Amniotic stem cell (primary cell): ENCODE results near the gene ACTN1.

Experiments used
- DNase-seq: peaks from one replicate; lab custom pipeline; 2025; lab: John Stamatoyannopoulos, UW

Gene ACTN1

DNA sequence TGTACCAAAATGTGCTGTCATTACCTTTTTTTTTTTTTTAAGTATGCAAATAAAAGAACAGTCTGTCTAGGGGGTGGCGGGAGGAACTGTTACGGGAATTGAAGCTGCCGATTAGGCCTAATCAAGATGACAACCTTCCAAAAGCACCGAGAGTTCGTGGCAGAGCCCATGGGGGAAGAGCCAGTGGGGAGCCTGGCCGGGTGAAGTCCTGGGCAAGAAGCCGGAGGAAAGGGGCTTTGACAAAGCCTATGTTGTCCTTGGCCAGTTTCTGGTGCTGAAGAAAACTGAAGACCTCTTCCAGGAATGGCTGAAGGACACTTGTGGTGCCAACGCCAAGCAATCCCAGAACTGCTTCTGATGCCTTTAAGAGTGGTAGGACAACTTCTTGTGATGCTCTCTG lies 42.6 kb downstream of the ACTN1 start:
- DNase-seq = no peak

DNA sequence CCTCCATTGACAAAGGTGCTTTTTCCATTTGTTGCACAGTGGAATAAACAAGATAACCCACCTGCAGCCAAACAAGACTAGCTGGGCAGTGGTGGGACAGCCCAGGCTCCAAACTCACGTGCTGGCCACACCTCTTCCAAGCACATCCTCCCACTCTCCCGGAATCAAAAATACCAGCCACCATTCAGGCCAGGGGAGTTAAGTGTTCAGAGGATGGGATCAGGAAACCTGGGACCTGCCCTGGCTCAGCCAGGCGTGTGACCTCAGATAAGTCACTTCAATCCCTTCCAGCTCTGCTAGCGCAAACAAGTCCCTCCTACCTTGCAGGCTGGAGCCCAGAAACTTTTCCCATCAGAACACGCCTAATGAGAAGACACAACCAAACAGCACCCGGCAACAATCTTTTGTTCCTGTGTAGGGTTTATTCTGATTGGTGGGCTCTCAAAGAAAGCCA lies 43.3 kb downstream of the ACTN1 start:
- DNase-seq = no peak

DNA sequence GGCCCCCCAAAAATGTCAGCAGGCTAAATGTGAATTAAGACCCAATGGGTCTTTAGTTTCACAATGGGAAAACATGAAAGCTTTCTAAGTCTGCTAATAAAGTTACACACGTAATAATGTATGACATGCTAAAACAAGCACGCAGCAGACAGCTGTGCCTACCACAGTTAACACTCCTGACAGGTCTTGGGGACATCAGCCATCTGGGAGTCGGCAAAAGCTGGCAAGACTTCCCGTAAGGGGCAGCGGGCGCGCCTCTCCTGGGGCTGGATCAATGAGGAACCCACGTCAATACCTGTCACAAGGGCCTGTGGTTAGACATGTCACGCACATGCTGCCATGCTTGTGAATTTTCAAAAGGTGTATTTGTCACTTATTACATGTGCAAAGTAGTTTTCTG lies 45.0 kb downstream of the ACTN1 start:
- no peak for DNase-seq

DNA sequence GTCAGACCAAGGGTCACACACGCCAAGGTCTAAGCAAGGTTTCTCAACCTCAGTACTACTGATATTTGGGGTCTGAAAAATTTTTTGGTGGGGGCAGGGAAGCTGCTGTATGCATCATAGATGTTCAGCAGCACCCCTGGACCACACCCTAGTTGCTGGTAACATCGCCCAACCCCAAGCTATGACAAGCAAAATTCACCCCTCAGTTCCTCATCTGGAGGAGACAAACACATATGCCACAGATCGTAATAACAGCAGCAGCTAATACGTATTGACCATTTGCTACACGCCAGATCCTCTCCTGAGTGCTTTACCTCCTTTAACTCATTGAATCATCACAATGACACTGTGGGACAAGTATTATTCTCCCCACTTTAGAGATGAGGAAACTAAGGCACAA lies 46.4 kb downstream of the ACTN1 start:
- DNase-seq = no peak

DNA sequence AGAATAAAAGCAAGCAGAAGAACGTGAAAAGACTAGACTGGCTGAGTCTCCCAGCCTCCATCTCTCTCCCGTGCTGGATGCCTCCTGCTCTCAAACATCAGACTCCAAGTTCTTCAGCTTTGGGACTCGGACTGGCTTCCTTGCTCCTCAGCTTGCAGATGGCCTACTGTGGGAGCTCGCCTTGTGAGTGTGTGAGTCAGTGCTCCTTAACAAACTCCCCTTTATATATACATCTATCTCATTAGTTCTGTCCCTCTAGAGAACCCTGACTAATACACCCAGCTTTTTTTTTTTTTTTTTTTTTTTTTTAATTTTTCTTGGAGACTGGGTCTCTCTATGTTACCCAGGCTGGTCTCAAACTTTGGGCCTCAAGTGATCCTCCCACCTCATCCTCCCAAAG lies 46.9 kb downstream of the ACTN1 start:
- no peak for DNase-seq

DNA sequence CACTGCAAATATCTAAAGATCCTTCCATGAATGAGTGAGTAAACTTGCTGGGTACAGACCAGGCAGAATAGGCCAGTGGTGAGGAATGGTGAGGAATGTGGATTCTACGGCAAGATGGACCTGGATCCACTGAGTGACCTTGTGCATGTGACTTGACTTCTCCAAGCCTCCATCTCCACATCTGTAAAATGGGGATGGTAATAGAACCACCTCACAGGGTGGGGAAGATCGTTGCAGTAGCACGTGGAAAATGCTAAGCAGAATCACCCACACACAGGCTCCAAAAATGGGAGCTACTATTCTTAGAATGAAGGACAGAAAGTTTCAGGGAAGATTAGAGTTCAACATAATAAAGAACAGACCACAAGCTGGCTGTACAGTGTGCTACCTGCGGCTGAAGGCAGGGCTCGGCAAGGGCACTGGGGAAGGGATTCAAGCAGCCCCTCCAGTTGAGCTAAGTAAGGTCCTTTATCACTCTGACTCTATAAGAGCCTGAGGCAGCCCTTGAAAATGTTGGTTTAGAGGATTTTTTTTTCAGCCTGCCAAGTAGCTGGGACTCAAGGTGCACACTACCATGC lies 47.5 kb downstream of the ACTN1 start:
- no peak for DNase-seq

DNA sequence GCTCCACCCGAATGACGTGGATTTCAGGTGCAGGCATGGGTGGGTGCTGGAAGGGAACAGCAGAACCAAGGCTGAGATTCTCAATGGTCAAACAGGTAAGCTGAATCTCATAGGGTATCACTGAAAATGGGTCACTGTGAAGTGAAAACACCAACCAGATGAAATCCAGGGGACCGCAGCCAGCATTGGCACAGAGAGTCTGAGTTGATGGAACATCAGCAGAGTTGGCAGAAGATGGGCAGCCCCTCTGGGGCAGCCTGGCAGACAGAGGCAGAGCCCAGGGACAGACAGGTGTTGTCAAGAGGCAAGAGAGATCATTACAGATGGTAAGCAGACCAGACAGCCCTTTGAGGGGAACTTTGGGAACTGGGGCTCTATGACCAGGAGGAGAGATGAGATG lies 48.0 kb downstream of the ACTN1 start:
- no peak for DNase-seq

DNA sequence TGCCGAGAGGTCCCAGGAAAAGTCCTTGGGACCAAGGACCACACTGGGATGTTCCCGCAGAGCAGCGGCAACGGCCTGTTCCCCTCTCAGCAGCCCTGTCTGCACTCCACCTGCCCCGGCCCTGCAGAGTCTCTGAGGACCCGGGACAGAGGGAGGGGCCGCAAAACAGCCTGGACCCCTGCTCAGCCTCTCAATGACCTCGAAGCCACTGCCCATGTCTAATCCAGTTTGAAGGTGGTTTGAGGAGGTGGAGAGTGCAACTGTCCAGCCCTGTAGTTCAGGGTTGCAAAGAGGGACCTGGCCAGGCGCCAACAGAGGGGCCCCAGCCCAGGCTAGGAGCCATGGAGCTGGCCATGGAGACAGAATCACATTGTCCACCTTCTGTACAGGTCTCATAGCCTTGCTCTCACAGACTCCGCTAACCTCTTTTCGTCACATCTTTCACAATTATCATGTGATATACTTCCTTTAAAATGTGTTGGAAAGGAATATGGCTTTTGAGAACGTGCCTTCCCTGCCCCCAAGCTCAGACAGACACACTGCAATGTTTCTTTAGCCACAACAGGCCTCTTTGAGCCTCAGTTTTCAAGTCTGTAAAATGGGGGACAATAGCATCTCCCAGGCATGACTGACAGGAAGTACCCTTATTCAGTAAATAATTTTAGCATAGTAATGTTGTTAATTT lies 49.3 kb downstream of the ACTN1 start:
- no peak for DNase-seq

DNA sequence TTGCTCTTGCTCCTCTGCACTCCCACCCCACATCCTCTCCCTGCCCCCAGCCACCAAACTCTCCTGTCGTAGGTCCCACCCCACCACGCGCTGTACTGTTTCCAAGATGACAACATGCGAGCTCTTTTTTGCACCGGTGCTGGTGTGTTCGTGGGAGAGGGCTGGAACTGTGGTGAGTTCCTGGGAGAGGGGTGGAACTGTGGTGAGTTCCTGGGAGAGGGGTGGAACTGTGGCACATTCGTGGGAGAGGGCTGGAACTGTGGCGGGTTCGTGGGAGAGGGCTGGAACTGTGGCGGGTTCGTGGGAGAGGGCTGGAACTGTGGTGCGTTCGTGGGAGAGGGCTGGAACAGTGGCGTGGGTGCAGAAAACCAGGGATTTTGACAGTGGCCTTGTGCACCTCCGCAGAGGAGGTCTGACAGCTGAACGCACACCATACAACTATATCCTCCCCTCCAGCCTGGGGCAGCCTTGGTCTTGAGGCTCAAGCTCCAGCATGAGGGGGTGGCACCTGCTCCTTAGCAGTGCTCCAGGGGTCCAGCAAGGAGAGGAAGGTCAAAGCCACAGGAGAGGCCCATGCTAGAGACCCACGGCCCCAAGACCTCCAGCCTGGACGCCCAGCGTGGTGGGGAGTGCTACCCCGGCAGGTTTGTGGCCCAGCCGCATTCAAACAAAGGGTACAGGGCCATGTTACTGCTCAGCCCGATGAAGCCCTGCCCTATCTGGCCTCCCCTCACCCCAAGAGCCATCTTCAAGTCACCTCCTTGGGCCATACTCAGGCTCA lies 50.1 kb downstream of the ACTN1 start:
- no peak for DNase-seq

DNA sequence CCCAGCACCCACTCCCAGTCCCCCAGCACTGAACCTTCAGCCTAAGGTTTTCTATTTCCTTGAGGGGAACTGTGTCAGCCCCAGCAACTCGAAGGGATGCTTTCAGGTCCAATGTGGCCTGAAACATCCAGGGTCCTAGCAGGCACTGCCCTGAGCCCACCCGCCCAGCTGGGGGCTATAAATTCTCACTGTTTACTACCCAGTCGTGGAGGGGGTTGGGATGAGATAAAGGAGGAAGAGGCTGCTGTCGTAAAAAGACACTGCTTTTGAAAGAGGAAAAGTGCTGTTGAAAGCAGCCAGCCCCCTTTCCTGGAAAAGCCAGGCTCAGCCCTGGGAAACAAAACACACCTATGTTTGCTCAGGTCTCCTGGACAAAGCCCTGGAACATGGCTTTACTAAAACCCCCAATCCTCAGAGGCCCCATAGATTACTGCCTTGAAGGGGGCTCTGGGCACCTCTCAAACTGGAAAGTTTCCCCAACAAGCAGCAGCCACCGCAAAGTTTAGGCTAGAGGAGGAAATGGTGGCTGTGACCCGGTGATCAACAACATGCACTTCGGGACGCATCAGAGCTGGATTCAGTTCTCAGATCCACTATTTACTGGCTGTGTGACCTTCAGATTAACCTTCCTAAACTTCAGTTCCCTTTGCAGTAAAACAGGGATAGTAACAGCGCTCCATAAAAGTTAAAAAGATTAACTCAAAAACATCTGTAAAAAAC lies 51.0 kb downstream of the ACTN1 start:
- DNase-seq = no peak

DNA sequence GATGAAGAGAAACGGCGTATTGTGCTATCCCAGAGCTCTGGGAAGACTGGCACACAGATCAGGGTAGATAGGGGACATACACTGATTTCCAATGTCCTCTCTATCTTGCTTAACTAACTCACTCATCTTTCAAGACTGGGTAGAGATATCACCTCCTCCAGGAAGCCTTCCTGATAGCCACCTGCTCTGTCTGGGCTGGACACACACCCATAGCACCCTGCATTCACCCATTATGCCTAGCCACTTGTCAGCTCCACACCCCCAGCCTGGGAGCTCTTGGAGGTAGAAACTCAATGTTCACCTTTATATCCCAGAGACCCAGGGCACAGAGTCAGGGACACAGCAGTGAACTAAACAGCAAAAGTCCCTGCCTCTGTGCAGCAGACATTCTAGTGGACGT lies 52.0 kb downstream of the ACTN1 start:
- no peak for DNase-seq

DNA sequence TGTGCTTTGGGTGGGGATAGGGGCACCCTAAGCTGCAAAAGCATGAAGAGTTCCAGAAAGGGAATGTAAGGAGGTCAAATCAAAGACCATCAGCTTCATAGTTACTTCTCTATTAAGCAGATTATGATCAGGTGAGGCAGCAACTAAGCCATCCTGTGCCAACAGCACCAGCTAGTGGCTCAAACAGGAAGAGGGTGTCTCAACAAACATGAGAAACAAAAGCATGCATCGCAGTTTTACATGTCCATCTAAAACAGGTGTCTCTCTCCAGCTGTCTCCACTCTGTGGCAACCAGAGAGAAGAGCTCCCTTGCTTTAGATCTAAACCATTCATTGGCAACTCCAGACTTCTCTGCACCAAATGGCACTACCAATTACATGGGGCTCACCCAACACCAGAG lies 52.9 kb downstream of the ACTN1 start:
- no peak for DNase-seq

DNA sequence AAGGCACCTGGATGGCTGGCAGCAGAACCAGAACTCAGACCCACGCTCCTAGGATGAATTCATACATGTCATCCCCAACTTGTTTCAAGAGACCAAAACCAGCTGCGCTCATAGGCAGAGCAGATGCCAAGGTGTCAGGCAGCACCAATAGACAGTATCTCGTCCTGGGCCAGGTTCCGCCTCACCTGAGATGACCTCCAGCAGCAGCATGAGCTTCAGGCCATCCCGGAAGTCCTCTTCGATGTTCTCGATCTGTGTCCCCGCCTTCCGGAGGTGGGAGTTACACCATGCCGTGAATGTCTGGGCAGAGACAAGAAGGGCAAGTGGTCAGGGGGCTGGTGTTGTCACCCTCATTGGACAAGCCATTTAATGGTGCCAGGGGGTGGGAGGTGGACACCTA lies 53.7 kb downstream of the ACTN1 start:
- no peak for DNase-seq

DNA sequence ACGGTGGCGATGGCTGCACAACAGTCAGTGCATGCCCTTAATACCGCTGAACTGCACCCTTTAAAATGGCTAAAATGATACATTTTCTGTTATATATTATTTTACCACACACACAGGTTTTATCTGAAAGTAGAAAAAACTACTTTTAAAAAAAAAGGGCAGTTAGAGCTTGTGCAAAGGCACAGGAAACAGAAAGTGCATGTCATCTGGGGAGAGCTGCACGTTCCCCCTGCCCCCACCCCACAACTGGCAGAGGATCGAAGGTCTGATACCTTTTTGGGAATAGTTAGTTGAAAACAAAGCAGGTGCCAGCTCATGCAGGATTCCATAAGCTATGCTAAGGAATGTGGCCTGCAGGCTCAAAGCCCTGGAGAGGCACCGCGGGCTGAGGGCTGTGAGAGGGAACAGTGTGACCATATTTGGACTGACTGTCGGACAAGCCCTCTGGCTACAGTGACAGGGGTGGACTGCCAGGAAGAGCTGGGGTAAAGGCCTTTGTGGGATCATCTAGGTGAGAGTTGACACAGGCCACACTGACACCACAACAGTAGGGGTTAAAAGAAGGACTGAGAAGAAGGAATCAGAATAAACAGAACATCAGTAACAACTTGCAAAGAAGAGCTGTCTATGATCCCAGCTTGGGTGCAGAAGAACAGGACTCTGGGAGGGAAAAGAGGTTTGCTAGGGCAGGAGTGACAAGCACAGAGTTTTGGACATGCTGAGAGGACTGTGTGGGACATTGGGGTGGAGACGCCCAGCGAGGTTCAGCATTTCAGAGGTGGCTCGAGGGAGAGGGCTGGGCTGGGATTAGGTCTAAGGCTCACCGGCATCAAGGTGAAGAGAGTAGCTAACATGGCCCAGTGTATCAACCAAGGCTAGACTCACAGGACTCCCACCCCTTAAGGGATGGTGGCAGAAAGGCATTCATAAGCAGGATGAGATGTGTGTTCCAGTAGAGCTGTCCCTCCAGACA lies 54.6 kb downstream of the ACTN1 start:
- DNase-seq = peak; percentile 15

DNA sequence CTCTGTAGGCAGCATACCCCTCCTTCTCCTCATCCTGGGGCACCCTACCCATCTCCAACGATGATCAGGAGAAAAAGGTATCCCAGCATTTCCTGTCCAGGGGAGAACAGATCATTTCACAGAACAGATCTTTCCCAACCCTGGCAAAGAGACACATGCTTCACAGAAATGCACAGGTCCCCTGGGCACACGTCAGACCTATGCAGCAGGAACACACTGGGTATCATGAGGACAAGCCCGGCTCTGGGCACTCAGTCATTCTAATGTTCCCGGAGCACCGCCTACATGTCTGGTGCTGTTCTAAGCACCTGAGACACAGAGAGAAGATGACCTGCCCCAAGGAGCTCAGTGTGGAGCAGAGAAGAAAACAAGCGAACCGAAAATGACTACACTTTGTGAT lies 56.2 kb downstream of the ACTN1 start:
- no peak for DNase-seq

DNA sequence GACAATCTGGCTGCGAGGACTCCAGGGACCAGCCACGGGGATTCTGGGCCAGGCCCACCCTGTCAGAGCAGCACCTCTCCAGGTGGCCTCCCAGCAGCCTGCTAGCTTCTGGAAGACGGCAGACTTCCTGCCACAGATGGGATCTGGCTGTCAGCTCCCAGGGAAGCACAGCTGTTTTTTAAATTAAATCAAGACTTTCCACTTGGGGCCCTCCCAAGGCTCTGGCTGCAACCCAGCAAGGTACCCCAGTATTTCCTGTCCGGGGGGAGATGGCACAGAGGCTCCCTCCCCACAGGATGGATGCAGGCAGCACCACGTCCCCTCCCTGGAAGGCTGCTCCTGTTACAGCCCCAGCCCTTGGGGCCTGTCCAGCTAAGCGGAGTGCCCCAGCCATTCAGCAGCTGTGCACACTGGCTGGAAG lies 56.9 kb downstream of the ACTN1 start:
- no peak for DNase-seq

DNA sequence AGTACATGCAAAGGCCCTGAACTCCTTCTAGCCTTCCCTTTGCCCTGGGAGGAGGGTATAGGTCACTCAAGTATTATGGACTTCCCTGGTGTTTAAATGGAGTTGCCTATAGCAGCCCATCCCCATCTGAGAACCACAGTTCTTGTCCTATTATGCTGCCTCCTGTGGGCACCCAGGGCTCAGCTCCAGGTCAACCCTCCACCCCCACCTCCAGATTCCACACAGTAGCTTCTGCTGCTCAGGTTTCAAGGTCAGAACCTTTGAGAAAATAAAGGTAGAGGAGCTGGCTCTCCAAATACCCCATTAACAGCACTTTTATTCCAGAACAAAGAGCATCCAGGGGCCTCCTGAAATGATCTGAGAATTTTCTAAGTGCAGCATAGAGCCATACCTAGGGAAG lies 57.4 kb downstream of the ACTN1 start:
- no peak for DNase-seq

DNA sequence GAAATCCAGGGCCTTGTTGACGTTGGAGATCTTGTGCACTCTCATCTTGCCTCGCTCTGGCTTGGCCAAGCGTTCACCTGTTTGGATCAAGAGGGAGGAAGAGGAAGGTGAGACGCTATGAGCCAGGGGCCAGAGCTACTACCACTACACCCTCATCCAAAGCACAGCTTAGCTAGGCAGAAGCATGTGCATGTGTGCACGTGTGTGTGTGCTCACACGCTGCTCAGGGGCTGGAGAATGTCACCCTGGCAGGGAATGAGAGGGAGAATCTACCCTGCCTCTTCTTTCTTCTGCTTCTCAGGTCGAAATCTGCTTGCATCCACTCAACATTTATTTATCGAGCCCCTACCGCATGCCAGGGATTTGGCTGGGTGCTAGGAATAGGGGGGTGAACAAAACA lies 58.1 kb downstream of the ACTN1 start:
- no peak for DNase-seq

DNA sequence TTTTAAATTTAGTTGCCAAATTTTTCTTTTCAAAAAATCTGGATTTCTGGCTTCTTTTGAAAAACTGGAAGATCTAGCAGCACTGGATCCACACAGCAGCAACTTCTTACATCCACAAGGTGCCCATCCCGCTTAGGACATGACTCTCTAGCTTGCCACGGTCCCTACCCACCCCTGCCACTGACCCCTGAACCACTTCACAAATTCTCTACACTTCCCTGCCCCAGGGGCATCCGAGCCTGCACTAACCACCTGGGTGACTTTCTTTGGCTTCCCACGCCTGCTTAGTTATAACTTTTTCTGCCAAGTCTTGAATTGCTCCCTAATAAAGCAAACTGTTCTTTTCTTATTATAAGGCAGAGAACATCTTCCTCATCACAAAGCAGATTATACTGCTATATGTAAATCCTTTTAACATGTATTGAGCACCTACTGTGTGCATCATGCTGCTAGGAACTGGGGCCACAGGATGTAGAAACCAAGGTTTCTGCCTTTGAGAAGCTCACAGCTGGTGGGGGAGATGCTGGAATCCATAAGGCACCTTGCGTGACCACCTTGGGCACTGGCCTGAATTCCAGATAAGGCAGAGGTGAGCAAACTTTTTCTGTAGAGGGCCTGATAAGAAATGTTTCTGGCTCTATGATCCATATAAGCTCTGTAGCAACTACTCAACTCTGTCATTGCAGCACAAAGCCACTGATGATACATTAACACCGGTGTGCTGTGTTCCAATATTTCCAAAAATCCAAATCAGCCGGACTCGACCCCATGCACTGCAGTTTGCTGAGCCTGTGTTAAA lies 59.8 kb downstream of the ACTN1 start:
- DNase-seq = no peak

DNA sequence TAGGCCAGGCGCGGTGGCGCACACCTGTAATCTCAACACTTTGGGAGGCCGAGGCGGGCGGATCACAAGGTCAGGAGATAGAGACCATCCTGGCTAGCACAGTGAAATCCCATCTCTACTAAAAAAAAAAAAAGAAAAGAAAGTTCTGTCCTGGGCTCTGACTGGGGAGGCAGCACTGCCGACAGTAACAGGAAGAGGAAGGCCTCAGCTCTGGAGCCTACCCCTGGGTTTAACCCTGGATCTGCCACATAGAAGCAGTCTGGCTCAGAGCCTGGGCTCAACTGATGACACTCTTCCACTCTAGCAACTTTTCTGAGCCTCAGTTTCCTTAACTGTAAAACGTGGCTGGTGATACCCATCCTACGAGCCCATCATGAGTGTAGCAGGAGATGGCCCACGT lies 60.5 kb downstream of the ACTN1 start:
- no peak for DNase-seq
